Left ventricle myocardium inferior (tissue), 1 donor: ENCODE measurements around the gene PDE6B. TPM values are rescaled to one million over a fixed set of nuclear protein-coding genes. Genes with fewer than 3 reads are reported as not detected.

Source experiments
- DNase-seq: peaks from one replicate; pipeline ENCODE4 v3.0.0-alpha.2; 2020
- H3K27ac ChIP-seq: fragments of 200-600 bp; replicated peaks from 2 replicates; pipeline ENCODE4 v1.8.0; 2021
- H3K27me3 ChIP-seq: fragments of 200-600 bp; 2 replicates; pipeline ENCODE4 v1.8.0; 2021; ENCODE audit warnings: low read depth
- H3K36me3 ChIP-seq: fragments of 200-600 bp; 2 replicates; pipeline ENCODE4 v1.8.0; 2021
- H3K4me1 ChIP-seq: fragments of 200-600 bp; 2 replicates; pipeline ENCODE4 v1.8.0; 2021
- H3K4me3 ChIP-seq: fragments of 200-600 bp; 2 replicates; pipeline ENCODE4 v1.8.0; 2021; ENCODE audit warnings: mild to moderate bottlenecking, moderate library complexity
- H3K9me3 ChIP-seq: fragments of 200-600 bp; replicated peaks from 2 replicates; pipeline ENCODE4 v1.8.0; 2021
- CTCF ChIP-seq: fragments of 200-600 bp; IDR thresholded peaks from 2 replicates; pipeline ENCODE4 v1.8.0; 2021; ENCODE audit warnings: antibody characterized with exemption, mild to moderate bottlenecking, borderline replicate concordance
- intact Hi-C: fragments of 100-400 bp; cut with micrococcal nuclease; formaldehyde crosslinking; loops from one replicate; pipeline ENCODE4 v1.11.0; 2022
- total RNA-seq: library from RNA; stranded (reverse); fragmentation: NEBNext Ultra II Directional; extraction: Animal tissue kit (Norgen Biotek cat#: 25700); gene quantifications from one replicate; pipeline ENCODE4 v1.2.1, GENCODE V29; 2021
- donor health status: DM: no; HTN: yes; CAD: no; lungs with severe emphysema.

PDE6B gene
- total RNA-seq, 1 donor from 2014 or later = 2.7 TPM

GRCh38 chr4:718460-718859 lies 93.1 kb downstream of the PDE6B start:
- H3K4me1 ChIP-seq = peaks cover 40% of the 10 kb centered on the region
- H3K27ac ChIP-seq = no peak overlapping the region
- intact Hi-C loops = no loop called here
- peaks cover 2% of the 10 kb centered on the region for H3K36me3 ChIP-seq
- no peak overlapping the region for H3K4me3 ChIP-seq
- no peaks in the 10 kb centered on the region for H3K27me3 ChIP-seq
- no peak for TF ChIP-seq CTCF
- no peaks in the 10 kb centered on the region for H3K9me3 ChIP-seq
- no peak for DNase-seq

Other genes starting within 250 kb of the PDE6B start
- 11.8 TPM for gene ZNF721, start 126.4 kb upstream of the PDE6B start, total RNA-seq
- gene PIGG, start 126.4 kb upstream of the PDE6B start, total RNA-seq = 17.8 TPM
- gene TMEM271, start 49.3 kb upstream of the PDE6B start, total RNA-seq = not detected
- 914 TPM for gene ATP5ME, start 48.7 kb downstream of the PDE6B start, total RNA-seq
- 4.5 TPM for gene MYL5, start 49.0 kb downstream of the PDE6B start, total RNA-seq
- gene SLC49A3, start 63.6 kb downstream of the PDE6B start, total RNA-seq = 12.0 TPM
- gene PCGF3, start 80.3 kb downstream of the PDE6B start, total RNA-seq = 21.5 TPM
- gene CPLX1, start 200.6 kb downstream of the PDE6B start, total RNA-seq = 4.8 TPM